H9 (cell line): ENCODE measurements around the gene SQSTM1. TPM values are rescaled to one million over a fixed set of nuclear protein-coding genes. Genes with fewer than 3 reads are reported as not detected.

ENCODE experiments used
- DNase-seq: peaks from one replicate; pipeline ENCODE4 v3.0.0-alpha.2; 2017
- H2AFZ ChIP-seq: one replicate; pipeline ENCODE4 v1.6.1; 2013; ENCODE audit warnings: mild to moderate bottlenecking, low read length, control low read depth, moderate library complexity
- H2AK5ac ChIP-seq: 2 replicates; pipeline ENCODE4 v1.6.1; 2013; ENCODE audit warnings: low read length, control low read depth, mixed read lengths; ENCODE audit not compliant: insufficient read length
- H2BK120ac ChIP-seq: one replicate; pipeline ENCODE4 v1.6.1; 2013; ENCODE audit warnings: low read depth, mild to moderate bottlenecking, low read length, control low read depth, inconsistent platforms; ENCODE audit not compliant: poor library complexity, severe bottlenecking
- H2BK12ac ChIP-seq: 2 replicates; pipeline ENCODE4 v1.6.1; 2013; ENCODE audit warnings: low read length, control low read depth, mixed read lengths, low read depth; ENCODE audit not compliant: insufficient read length
- H2BK15ac ChIP-seq: 2 replicates; pipeline ENCODE4 v1.6.1; 2013; ENCODE audit warnings: low read depth, low read length, control low read depth
- H2BK20ac ChIP-seq: one replicate; pipeline ENCODE4 v1.6.1; 2013; ENCODE audit warnings: low read depth, mild to moderate bottlenecking, low read length, control low read depth, inconsistent platforms; ENCODE audit not compliant: poor library complexity, severe bottlenecking
- H2BK5ac ChIP-seq: 2 replicates; pipeline ENCODE4 v1.6.1; 2013; ENCODE audit warnings: low read length, control low read depth, mixed read lengths; ENCODE audit not compliant: insufficient read length
- H3K14ac ChIP-seq: 2 replicates; pipeline ENCODE4 v1.6.1; 2013; ENCODE audit warnings: low read length, control low read depth; ENCODE audit not compliant: insufficient read depth
- H3K18ac ChIP-seq: 2 replicates; pipeline ENCODE4 v1.6.1; 2013; ENCODE audit warnings: low read depth, mild to moderate bottlenecking, mixed read lengths, low read length, control low read depth; ENCODE audit not compliant: insufficient read length
- H3K23ac ChIP-seq: 2 replicates; pipeline ENCODE4 v1.6.1; 2013; ENCODE audit warnings: low read length, control low read depth, mixed read lengths, low read depth; ENCODE audit not compliant: insufficient read length
- H3K23me2 ChIP-seq: 2 replicates; pipeline ENCODE4 v1.6.1; 2013; ENCODE audit warnings: low read depth, mild to moderate bottlenecking, mixed read lengths, low read length, control low read depth; ENCODE audit not compliant: insufficient read length, poor library complexity, severe bottlenecking
- H3K27ac ChIP-seq: 2 replicates; pipeline ENCODE4 v1.5.1; 2013; ENCODE audit warnings: low read length, control low read depth, mixed read lengths, low read depth; ENCODE audit not compliant: insufficient read length
- H3K27me3 ChIP-seq: 2 replicates; pipeline ENCODE4 v1.6.1; 2013; ENCODE audit warnings: low read length, control low read depth, inconsistent platforms; ENCODE audit not compliant: insufficient read depth
- H3K4ac ChIP-seq: 2 replicates; pipeline ENCODE4 v1.6.1; 2013; ENCODE audit warnings: low read depth, mild to moderate bottlenecking, control low read depth, inconsistent platforms, low read length, moderate library complexity
- H3K4me1 ChIP-seq: 2 replicates; pipeline ENCODE4 v1.6.1; 2013; ENCODE audit warnings: low read length, control low read depth, inconsistent platforms; ENCODE audit not compliant: insufficient read depth
- H3K4me2 ChIP-seq: 2 replicates; pipeline ENCODE4 v1.6.1; 2013; ENCODE audit warnings: low read length, control low read depth, mixed read lengths; ENCODE audit not compliant: insufficient read length, insufficient read depth
- H3K56ac ChIP-seq: 2 replicates; pipeline ENCODE4 v1.6.1; 2013; ENCODE audit warnings: low read depth, mild to moderate bottlenecking, mixed read lengths, low read length, control low read depth; ENCODE audit not compliant: insufficient read length
- H3K79me1 ChIP-seq: 2 replicates; pipeline ENCODE4 v1.6.1; 2013; ENCODE audit warnings: low read depth, mild to moderate bottlenecking, moderate library complexity, low read length, control low read depth, inconsistent platforms; ENCODE audit not compliant: insufficient read depth, poor library complexity, severe bottlenecking
- H3K79me2 ChIP-seq: 2 replicates; pipeline ENCODE4 v1.6.1; 2013; ENCODE audit warnings: low read length, control low read depth, inconsistent platforms; ENCODE audit not compliant: insufficient read depth
- H3K9ac ChIP-seq: 2 replicates; pipeline ENCODE4 v1.6.1; 2013; ENCODE audit warnings: low read length, control low read depth, mixed read lengths; ENCODE audit not compliant: insufficient read length; ENCODE audit errors: extremely low read depth
- H3K9me3 ChIP-seq: one replicate; pipeline ENCODE4 v1.6.1; 2013; ENCODE audit warnings: low read depth, low read length, inconsistent platforms; ENCODE audit not compliant: control insufficient read depth
- H3T11ph ChIP-seq: one replicate; pipeline ENCODE4 v1.6.1; 2013; ENCODE audit warnings: mild to moderate bottlenecking, low read length, control low read depth, inconsistent platforms
- H4K20me1 ChIP-seq: one replicate; pipeline ENCODE4 v1.6.1; 2013; ENCODE audit not compliant: control insufficient read depth, insufficient read length, insufficient read depth
- H4K5ac ChIP-seq: 2 replicates; pipeline ENCODE4 v1.6.1; 2013; ENCODE audit warnings: low read depth, mild to moderate bottlenecking, mixed read lengths, low read length, control low read depth; ENCODE audit not compliant: insufficient read length
- H4K8ac ChIP-seq: replicated peaks from 2 replicates; pipeline ENCODE4 v1.6.1; 2013; ENCODE audit warnings: low read length, control low read depth, mixed read lengths, low read depth; ENCODE audit not compliant: insufficient read length
- H4K91ac ChIP-seq: 2 replicates; pipeline ENCODE4 v1.6.1; 2013; ENCODE audit warnings: low read depth, mild to moderate bottlenecking, moderate library complexity, mixed read lengths, low read length, control low read depth; ENCODE audit not compliant: insufficient read length
- H3K27ac Mint-ChIP-seq, 3 experiments: 2 replicates in 2 of 3; 3 replicates in 1 of 3; pipeline ENCODE4 v1.8.0; 2020 to 2021; ENCODE audit warnings: mixed read lengths in 3 of 3, mild to moderate bottlenecking in 1 of 3, moderate library complexity in 1 of 3
- H3K27me3 Mint-ChIP-seq: 2 replicates; pipeline ENCODE4 v1.8.0; 2021; ENCODE audit warnings: low read depth, mild to moderate bottlenecking, moderate library complexity, mixed read lengths
- H3K36me3 Mint-ChIP-seq, 3 experiments: 2 replicates in 2 of 3; 3 replicates in 1 of 3; pipeline ENCODE4 v1.8.0; 2020 to 2021; ENCODE audit warnings: low read depth in 3 of 3, mixed read lengths in 3 of 3; ENCODE audit not compliant: insufficient read depth in 1 of 3
- H3K4me1 Mint-ChIP-seq, 2 experiments: 2 replicates each; pipeline ENCODE4 v1.8.0; 2020; ENCODE audit warnings: mixed read lengths in 2 of 2
- H3K4me3 Mint-ChIP-seq, 2 experiments: 2 replicates in 1 of 2; 3 replicates in 1 of 2; pipeline ENCODE4 v1.8.0; 2020 to 2021; ENCODE audit warnings: mild to moderate bottlenecking in 2 of 2, mixed read lengths in 2 of 2, moderate library complexity in 1 of 2
- H3K9me3 Mint-ChIP-seq, 2 experiments: 2 replicates in 1 of 2; 3 replicates in 1 of 2; pipeline ENCODE4 v1.8.0; 2020; ENCODE audit warnings: mild to moderate bottlenecking in 2 of 2, mixed read lengths in 2 of 2, moderate library complexity in 1 of 2
- WGBS: extraction: QIAGEN DNeasy Blood & Tissue Kit; methylation state at CpG from one replicate; pipeline ENCODE4 v1.1.7; 2013; ENCODE audit warnings: missing lambda C conversion rate, low lambda C conversion rate, mixed read lengths; ENCODE audit not compliant: insufficient read length; ENCODE audit errors: extremely low coverage; 5-methylcytosine and 5-hydroxymethylcytosine counted together
- total RNA-seq: library from RNA; stranded (reverse); gene quantifications from 2 replicates; pipeline ENCODE4 v1.2.1, GENCODE V29; 2021
- TF ChIP-seq, protein P1 (sequence below): fragments of 200-600 bp; sonication (generic); conservative IDR thresholded peaks from 3 replicates; pipeline ENCODE4 v1.8.0; 2021; ENCODE audit warnings: antibody characterized with exemption, mild to moderate bottlenecking

The SQSTM1 gene
- total RNA-seq, 1 experiment from 2014 or later, result 144 TPM

GRCh38 chr5:179795863-179796833 is 24.6 kb upstream of the SQSTM1 start:
- Mint-ChIP-seq H3K27ac (no peak overlapping the region), H3K27me3 (peaks cover 7% of the 10 kb centered on the region), H3K36me3 (peaks cover 17 to 34% (median 30%) of the 10 kb centered on the region in 3 experiments; a peak in 6 of 7 replicates), H3K9me3 (no peaks in the 10 kb centered on the region), H3K4me3 (peak overlapping the region; percentile 77 to 79), H3K4me1 (peaks cover 17 to 18% of the 10 kb centered on the region in 2 experiments)
- Histone ChIP-seq H3K9ac (no peak overlapping the region), H4K5ac (no peak overlapping the region), H3K9me3 (no peaks in the 10 kb centered on the region), H2BK20ac (no peak overlapping the region), H3K27me3 (no peaks in the 10 kb centered on the region), H2BK120ac (no peak overlapping the region), H2AK5ac (no peak overlapping the region), H3K4me2 (peak overlapping the region; percentile 48), H2BK5ac (no peak overlapping the region), H4K8ac (no peak overlapping the region), H2BK12ac (no peak overlapping the region), H2BK15ac (no peak overlapping the region), H3K14ac (peak overlapping the region; percentile 10), H3K27ac (no peak overlapping the region), H3K79me1 (no peaks in the 10 kb centered on the region), H4K91ac (no peak overlapping the region), H3K56ac (no peak overlapping the region), H3K18ac (no peak overlapping the region), H2AFZ (no peak overlapping the region), H3T11ph (no peak overlapping the region), H4K20me1 (no peaks in the 10 kb centered on the region), H3K23ac (no peak overlapping the region), H3K79me2 (no peaks in the 10 kb centered on the region), H3K4me1 (no peaks in the 10 kb centered on the region), H3K23me2 (peaks cover 3% of the 10 kb centered on the region), H3K4ac (no peak overlapping the region)
- WGBS, result no CpG with 5 or more reads among the region's 113 CpGs
- peak; percentile 79 for DNase-seq
- TF ChIP-seq, protein P1, sequence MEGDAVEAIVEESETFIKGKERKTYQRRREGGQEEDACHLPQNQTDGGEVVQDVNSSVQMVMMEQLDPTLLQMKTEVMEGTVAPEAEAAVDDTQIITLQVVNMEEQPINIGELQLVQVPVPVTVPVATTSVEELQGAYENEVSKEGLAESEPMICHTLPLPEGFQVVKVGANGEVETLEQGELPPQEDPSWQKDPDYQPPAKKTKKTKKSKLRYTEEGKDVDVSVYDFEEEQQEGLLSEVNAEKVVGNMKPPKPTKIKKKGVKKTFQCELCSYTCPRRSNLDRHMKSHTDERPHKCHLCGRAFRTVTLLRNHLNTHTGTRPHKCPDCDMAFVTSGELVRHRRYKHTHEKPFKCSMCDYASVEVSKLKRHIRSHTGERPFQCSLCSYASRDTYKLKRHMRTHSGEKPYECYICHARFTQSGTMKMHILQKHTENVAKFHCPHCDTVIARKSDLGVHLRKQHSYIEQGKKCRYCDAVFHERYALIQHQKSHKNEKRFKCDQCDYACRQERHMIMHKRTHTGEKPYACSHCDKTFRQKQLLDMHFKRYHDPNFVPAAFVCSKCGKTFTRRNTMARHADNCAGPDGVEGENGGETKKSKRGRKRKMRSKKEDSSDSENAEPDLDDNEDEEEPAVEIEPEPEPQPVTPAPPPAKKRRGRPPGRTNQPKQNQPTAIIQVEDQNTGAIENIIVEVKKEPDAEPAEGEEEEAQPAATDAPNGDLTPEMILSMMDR, result peak; percentile 73
